H9 (cell line): ENCODE measurements around the gene POLR1D. TPM values are rescaled to one million over a fixed set of nuclear protein-coding genes. Genes with fewer than 3 reads are reported as not detected.
A peak's percentile ranks its signal among the peaks of the same experiment; 100 is the strongest.

Experiments used
- DNase-seq: peaks from one replicate; pipeline ENCODE4 v3.0.0-alpha.2; 2017
- H2AFZ ChIP-seq: one replicate; pipeline ENCODE4 v1.6.1; 2013; ENCODE audit warnings: mild to moderate bottlenecking, low read length, control low read depth, moderate library complexity
- H2AK5ac ChIP-seq: 2 replicates; pipeline ENCODE4 v1.6.1; 2013; ENCODE audit warnings: low read length, control low read depth, mixed read lengths; ENCODE audit not compliant: insufficient read length
- H2BK120ac ChIP-seq: one replicate; pipeline ENCODE4 v1.6.1; 2013; ENCODE audit warnings: low read depth, mild to moderate bottlenecking, low read length, control low read depth, inconsistent platforms; ENCODE audit not compliant: poor library complexity, severe bottlenecking
- H2BK12ac ChIP-seq: 2 replicates; pipeline ENCODE4 v1.6.1; 2013; ENCODE audit warnings: low read length, control low read depth, mixed read lengths, low read depth; ENCODE audit not compliant: insufficient read length
- H2BK15ac ChIP-seq: 2 replicates; pipeline ENCODE4 v1.6.1; 2013; ENCODE audit warnings: low read depth, low read length, control low read depth
- H2BK20ac ChIP-seq: one replicate; pipeline ENCODE4 v1.6.1; 2013; ENCODE audit warnings: low read depth, mild to moderate bottlenecking, low read length, control low read depth, inconsistent platforms; ENCODE audit not compliant: poor library complexity, severe bottlenecking
- H2BK5ac ChIP-seq: 2 replicates; pipeline ENCODE4 v1.6.1; 2013; ENCODE audit warnings: low read length, control low read depth, mixed read lengths; ENCODE audit not compliant: insufficient read length
- H3K14ac ChIP-seq: 2 replicates; pipeline ENCODE4 v1.6.1; 2013; ENCODE audit warnings: low read length, control low read depth; ENCODE audit not compliant: insufficient read depth
- H3K18ac ChIP-seq: 2 replicates; pipeline ENCODE4 v1.6.1; 2013; ENCODE audit warnings: low read depth, mild to moderate bottlenecking, mixed read lengths, low read length, control low read depth; ENCODE audit not compliant: insufficient read length
- H3K23ac ChIP-seq: 2 replicates; pipeline ENCODE4 v1.6.1; 2013; ENCODE audit warnings: low read length, control low read depth, mixed read lengths, low read depth; ENCODE audit not compliant: insufficient read length
- H3K23me2 ChIP-seq: 2 replicates; pipeline ENCODE4 v1.6.1; 2013; ENCODE audit warnings: low read depth, mild to moderate bottlenecking, mixed read lengths, low read length, control low read depth; ENCODE audit not compliant: insufficient read length, poor library complexity, severe bottlenecking
- H3K27ac ChIP-seq: 2 replicates; pipeline ENCODE4 v1.5.1; 2013; ENCODE audit warnings: low read length, control low read depth, mixed read lengths, low read depth; ENCODE audit not compliant: insufficient read length
- H3K27me3 ChIP-seq: 2 replicates; pipeline ENCODE4 v1.6.1; 2013; ENCODE audit warnings: low read length, control low read depth, inconsistent platforms; ENCODE audit not compliant: insufficient read depth
- H3K4ac ChIP-seq: 2 replicates; pipeline ENCODE4 v1.6.1; 2013; ENCODE audit warnings: low read depth, mild to moderate bottlenecking, control low read depth, inconsistent platforms, low read length, moderate library complexity
- H3K4me1 ChIP-seq: 2 replicates; pipeline ENCODE4 v1.6.1; 2013; ENCODE audit warnings: low read length, control low read depth, inconsistent platforms; ENCODE audit not compliant: insufficient read depth
- H3K4me2 ChIP-seq: 2 replicates; pipeline ENCODE4 v1.6.1; 2013; ENCODE audit warnings: low read length, control low read depth, mixed read lengths; ENCODE audit not compliant: insufficient read length, insufficient read depth
- H3K56ac ChIP-seq: 2 replicates; pipeline ENCODE4 v1.6.1; 2013; ENCODE audit warnings: low read depth, mild to moderate bottlenecking, mixed read lengths, low read length, control low read depth; ENCODE audit not compliant: insufficient read length
- H3K79me1 ChIP-seq: 2 replicates; pipeline ENCODE4 v1.6.1; 2013; ENCODE audit warnings: low read depth, mild to moderate bottlenecking, moderate library complexity, low read length, control low read depth, inconsistent platforms; ENCODE audit not compliant: insufficient read depth, poor library complexity, severe bottlenecking
- H3K79me2 ChIP-seq: 2 replicates; pipeline ENCODE4 v1.6.1; 2013; ENCODE audit warnings: low read length, control low read depth, inconsistent platforms; ENCODE audit not compliant: insufficient read depth
- H3K9ac ChIP-seq: 2 replicates; pipeline ENCODE4 v1.6.1; 2013; ENCODE audit warnings: low read length, control low read depth, mixed read lengths; ENCODE audit not compliant: insufficient read length; ENCODE audit errors: extremely low read depth
- H3K9me3 ChIP-seq: one replicate; pipeline ENCODE4 v1.6.1; 2013; ENCODE audit warnings: low read depth, low read length, inconsistent platforms; ENCODE audit not compliant: control insufficient read depth
- H3T11ph ChIP-seq: one replicate; pipeline ENCODE4 v1.6.1; 2013; ENCODE audit warnings: mild to moderate bottlenecking, low read length, control low read depth, inconsistent platforms
- H4K20me1 ChIP-seq: one replicate; pipeline ENCODE4 v1.6.1; 2013; ENCODE audit not compliant: control insufficient read depth, insufficient read length, insufficient read depth
- H4K5ac ChIP-seq: 2 replicates; pipeline ENCODE4 v1.6.1; 2013; ENCODE audit warnings: low read depth, mild to moderate bottlenecking, mixed read lengths, low read length, control low read depth; ENCODE audit not compliant: insufficient read length
- H4K8ac ChIP-seq: replicated peaks from 2 replicates; pipeline ENCODE4 v1.6.1; 2013; ENCODE audit warnings: low read length, control low read depth, mixed read lengths, low read depth; ENCODE audit not compliant: insufficient read length
- H4K91ac ChIP-seq: 2 replicates; pipeline ENCODE4 v1.6.1; 2013; ENCODE audit warnings: low read depth, mild to moderate bottlenecking, moderate library complexity, mixed read lengths, low read length, control low read depth; ENCODE audit not compliant: insufficient read length
- H3K27ac Mint-ChIP-seq, 3 experiments: 2 replicates in 2 of 3; 3 replicates in 1 of 3; pipeline ENCODE4 v1.8.0; 2020 to 2021; ENCODE audit warnings: mixed read lengths in 3 of 3, mild to moderate bottlenecking in 1 of 3, moderate library complexity in 1 of 3
- H3K27me3 Mint-ChIP-seq: 2 replicates; pipeline ENCODE4 v1.8.0; 2021; ENCODE audit warnings: low read depth, mild to moderate bottlenecking, moderate library complexity, mixed read lengths
- H3K36me3 Mint-ChIP-seq, 3 experiments: 2 replicates in 2 of 3; 3 replicates in 1 of 3; pipeline ENCODE4 v1.8.0; 2020 to 2021; ENCODE audit warnings: low read depth in 3 of 3, mixed read lengths in 3 of 3; ENCODE audit not compliant: insufficient read depth in 1 of 3
- H3K4me1 Mint-ChIP-seq, 2 experiments: 2 replicates each; pipeline ENCODE4 v1.8.0; 2020; ENCODE audit warnings: mixed read lengths in 2 of 2
- H3K4me3 Mint-ChIP-seq, 2 experiments: 2 replicates in 1 of 2; 3 replicates in 1 of 2; pipeline ENCODE4 v1.8.0; 2020 to 2021; ENCODE audit warnings: mild to moderate bottlenecking in 2 of 2, mixed read lengths in 2 of 2, moderate library complexity in 1 of 2
- H3K9me3 Mint-ChIP-seq, 2 experiments: 2 replicates in 1 of 2; 3 replicates in 1 of 2; pipeline ENCODE4 v1.8.0; 2020; ENCODE audit warnings: mild to moderate bottlenecking in 2 of 2, mixed read lengths in 2 of 2, moderate library complexity in 1 of 2
- CTCF ChIP-seq: fragments of 200-600 bp; sonication (generic); conservative IDR thresholded peaks from 3 replicates; pipeline ENCODE4 v1.8.0; 2021; ENCODE audit warnings: antibody characterized with exemption, mild to moderate bottlenecking
- WGBS: extraction: QIAGEN DNeasy Blood & Tissue Kit; methylation state at CpG from one replicate; pipeline ENCODE4 v1.1.7; 2013; ENCODE audit warnings: missing lambda C conversion rate, low lambda C conversion rate, mixed read lengths; ENCODE audit not compliant: insufficient read length; ENCODE audit errors: extremely low coverage; 5-methylcytosine and 5-hydroxymethylcytosine counted together
- total RNA-seq: library from RNA; stranded (reverse); gene quantifications from 2 replicates; pipeline ENCODE4 v1.2.1, GENCODE V29; 2021

The POLR1D gene
- total RNA-seq, 1 experiment from 2014 or later = 167 TPM

- Histone ChIP-seq H3K14ac (no peak overlapping the region), H3K23ac (no peak overlapping the region), H3K4me2 (no peak overlapping the region), H2BK20ac (no peak overlapping the region), H3K4me1 (no peaks in the 10 kb centered on the region; the same call in 1 of the 2 replicates), H2AFZ (no peak overlapping the region), H2AK5ac (no peak overlapping the region), H3K9ac (peak overlapping the region; percentile 13), H3K79me2 (peaks cover 19% of the 10 kb centered on the region; the same call in 1 of the 2 replicates), H3K18ac (no peak overlapping the region), H3K56ac (no peak overlapping the region), H4K8ac (no peak overlapping the region), H4K5ac (no peak overlapping the region), H3K23me2 (peaks cover 15% of the 10 kb centered on the region), H3K27me3 (no peaks in the 10 kb centered on the region), H2BK5ac (no peak overlapping the region), H2BK120ac (no peak overlapping the region), H2BK15ac (no peak overlapping the region), H3T11ph (no peak overlapping the region), H3K27ac (no peak overlapping the region), H4K20me1 (no peaks in the 10 kb centered on the region), H3K79me1 (peaks cover 3% of the 10 kb centered on the region), H2BK12ac (no peak overlapping the region), H3K9me3 (no peaks in the 10 kb centered on the region), H3K4ac (no peak overlapping the region), H4K91ac (no peak overlapping the region)
- H3K4me3 Mint-ChIP-seq = no peak overlapping the region
- H3K36me3 Mint-ChIP-seq = peaks cover 23 to 32% (median 28%) of the 10 kb centered on the region in 3 experiments
- DNase-seq = no peak
- H3K27me3 Mint-ChIP-seq = no peaks in the 10 kb centered on the region; the same call in 1 of the 2 replicates
- no peak overlapping the region for H3K27ac Mint-ChIP-seq
- no peak for TF ChIP-seq CTCF
- no peaks in the 10 kb centered on the region for H3K9me3 Mint-ChIP-seq
- H3K4me1 Mint-ChIP-seq = peaks cover 32 to 33% of the 10 kb centered on the region in 2 experiments
- no CpG with 5 or more reads among the region's 2 CpGs for WGBS
Measured at GRCh38 chr13:27625839-27626238, 4.1 kb downstream of the POLR1D start.
